Endometrial microvascular endothelial cells (primary cell): Measurements from ENCODE around the gene ZDHHC11. TPM values are rescaled to one million over a fixed set of nuclear protein-coding genes. Genes with fewer than 3 reads are reported as not detected.

Source experiments
- in situ Hi-C: cut with HindIII; loops from 2 replicates; pipeline ENCODE4 v1.10.0; 2017; ENCODE audit warnings: low sequenced_read_pairs, low pct_unique_long_range_greater_than_20kb; ENCODE audit errors: inconsistent ontology term
- total RNA-seq: library from RNA; depleted of rRNA; stranded (reverse); fragments of >200 nt; gene quantifications from one replicate; pipeline ENCODE4 v1.2.3, GENCODE V29; 2015; ENCODE audit errors: inconsistent ontology term

The ZDHHC11 gene
- total RNA-seq, result not detected

GRCh38 chr5:850511-851006 is at the start of gene ZDHHC11:
ZDHHC11 (minus strand) TSS chr5:850986; CDS start chr5:850602, 384 bp downstream.
- in situ Hi-C loops, result no loop called here

GRCh38 chr5:893711-894110 is 42.9 kb upstream of the ZDHHC11 start:
- in situ Hi-C loops, result no loop called here

- in situ Hi-C loops, result no loop called here
Observed at GRCh38 chr5:893137-893506, 42.3 kb upstream of the ZDHHC11 start.

- in situ Hi-C loops, result no loop called here
Observed at GRCh38 chr5:892394-893136, 41.8 kb upstream of the ZDHHC11 start, which contains the start of the genes BRD9 and TRIP13. BRD9 (minus strand) TSS chr5:892801; CDS start chr5:892657, 144 bp downstream. TRIP13 (plus strand) TSS chr5:892884; CDS start chr5:892999, 115 bp downstream.

GRCh38 chr5:891837-892393 is 41.1 kb upstream of the ZDHHC11 start:
- in situ Hi-C loops, result no loop called here

- in situ Hi-C loops, result no loop called here
Observed at GRCh38 chr5:891117-891836, 40.5 kb upstream of the ZDHHC11 start.

GRCh38 chr5:889075-889710 is 38.4 kb upstream of the ZDHHC11 start:
- in situ Hi-C loops, result no loop called here

GRCh38 chr5:888638-889035 is 37.9 kb upstream of the ZDHHC11 start:
- in situ Hi-C loops, result no loop called here

- in situ Hi-C loops, result no loop called here
Observed at GRCh38 chr5:887947-888637, 37.3 kb upstream of the ZDHHC11 start.

GRCh38 chr5:886716-887325 is 36.0 kb upstream of the ZDHHC11 start:
- in situ Hi-C loops, result no loop called here

- in situ Hi-C loops, result no loop called here
Observed at GRCh38 chr5:886036-886435, 35.2 kb upstream of the ZDHHC11 start.

GRCh38 chr5:885529-885928 is 34.7 kb upstream of the ZDHHC11 start:
- in situ Hi-C loops, result no loop called here

GRCh38 chr5:885127-885442 is 34.3 kb upstream of the ZDHHC11 start:
- in situ Hi-C loops, result no loop called here

GRCh38 chr5:884345-885126 is 33.8 kb upstream of the ZDHHC11 start:
- in situ Hi-C loops, result no loop called here

- in situ Hi-C loops, result no loop called here
Observed at GRCh38 chr5:883475-884181, 32.8 kb upstream of the ZDHHC11 start.

- in situ Hi-C loops, result no loop called here
Observed at GRCh38 chr5:882253-883183, 31.7 kb upstream of the ZDHHC11 start.
